Mesendoderm (in vitro differentiated cells): ENCODE results near the gene ATP10A.

Source experiments
- DNase-seq: peaks from one replicate; pipeline ENCODE4 v3.0.0; 2013
- H2AK5ac ChIP-seq: 2 replicates; pipeline ENCODE4 v1.6.1; 2013; ENCODE audit warnings: low read length, inconsistent platforms
- H2BK120ac ChIP-seq: 2 replicates; pipeline ENCODE4 v1.6.1; 2013; ENCODE audit warnings: low read depth, mild to moderate bottlenecking, low read length, moderate library complexity, mixed read lengths
- H2BK15ac ChIP-seq: replicated peaks from 2 replicates; pipeline ENCODE4 v1.6.1; 2013; ENCODE audit warnings: low read depth, mild to moderate bottlenecking, moderate library complexity
- H2BK5ac ChIP-seq: 2 replicates; pipeline ENCODE4 v1.6.1; 2013; ENCODE audit warnings: low read length, inconsistent platforms
- H3K18ac ChIP-seq: 2 replicates; pipeline ENCODE4 v1.6.1; 2013; ENCODE audit warnings: mild to moderate bottlenecking, low read length, mixed read lengths
- H3K23ac ChIP-seq: one replicate; pipeline ENCODE4 v1.6.1; 2013; ENCODE audit warnings: low read length
- H3K27ac ChIP-seq: 2 replicates; pipeline ENCODE4 v1.5.1; 2013; ENCODE audit warnings: low read depth, mild to moderate bottlenecking, inconsistent platforms, low read length, moderate library complexity
- H3K27me3 ChIP-seq: 2 replicates; pipeline ENCODE4 v1.6.1; 2013; ENCODE audit warnings: low read length, control low read depth, mild to moderate bottlenecking, inconsistent platforms; ENCODE audit not compliant: insufficient read depth, poor library complexity
- H3K36me3 ChIP-seq: 2 replicates; pipeline ENCODE4 v1.6.1; 2013; ENCODE audit warnings: low read length, inconsistent platforms; ENCODE audit not compliant: control insufficient read depth, insufficient read depth
- H3K4ac ChIP-seq: one replicate; pipeline ENCODE4 v1.6.1; 2013; ENCODE audit warnings: low read depth, mild to moderate bottlenecking, low read length, moderate library complexity
- H3K4me1 ChIP-seq: 2 replicates; pipeline ENCODE4 v1.6.1; 2013; ENCODE audit warnings: low read depth, low read length, inconsistent platforms; ENCODE audit not compliant: control insufficient read depth
- H3K4me2 ChIP-seq: 2 replicates; pipeline ENCODE4 v1.6.1; 2013; ENCODE audit warnings: low read length
- H3K4me3 ChIP-seq: 2 replicates; pipeline ENCODE4 v1.5.1; 2013; ENCODE audit warnings: mild to moderate bottlenecking, low read length
- H3K56ac ChIP-seq: one replicate; pipeline ENCODE4 v1.6.1; 2013; ENCODE audit warnings: low read length
- H3K79me1 ChIP-seq: 2 replicates; pipeline ENCODE4 v1.6.1; 2013; ENCODE audit warnings: low read length, inconsistent platforms
- H3K79me2 ChIP-seq: 2 replicates; pipeline ENCODE4 v1.6.1; 2013; ENCODE audit warnings: mild to moderate bottlenecking, low read length; ENCODE audit not compliant: control insufficient read depth, insufficient read depth
- H3K9ac ChIP-seq: 2 replicates; pipeline ENCODE4 v1.6.1; 2013; ENCODE audit warnings: low read length, inconsistent platforms
- H4K5ac ChIP-seq: one replicate; pipeline ENCODE4 v1.6.1; 2013; ENCODE audit warnings: low read length
- H4K8ac ChIP-seq: one replicate; pipeline ENCODE4 v1.6.1; 2013; ENCODE audit warnings: low read depth, mild to moderate bottlenecking, control low read depth, low read length, moderate library complexity
- WGBS: extraction: QIAGEN DNeasy Blood & Tissue Kit; methylation state at CpG from one replicate; pipeline ENCODE4 v1.1.7; 2013; ENCODE audit warnings: low lambda C conversion rate, missing lambda C conversion rate; ENCODE audit not compliant: insufficient coverage; ENCODE audit errors: extremely low coverage; 5-methylcytosine and 5-hydroxymethylcytosine counted together

Gene ATP10A

GRCh38 chr15:25807063-25807462 is 56.1 kb downstream of the ATP10A start:
- H3K36me3 ChIP-seq, result no peaks in the 10 kb centered on the region
- H3K79me1 ChIP-seq, result no peaks in the 10 kb centered on the region
- H3K18ac ChIP-seq, result no peak overlapping the region
- DNase-seq, result no peak
- H3K4me3 ChIP-seq, result no peak overlapping the region
- no peak overlapping the region for H3K9ac ChIP-seq
- no peaks in the 10 kb centered on the region for H3K27me3 ChIP-seq
- H4K8ac ChIP-seq, result no peak overlapping the region
- no peak overlapping the region for H3K23ac ChIP-seq
- H4K5ac ChIP-seq, result no peak overlapping the region
- H3K4me2 ChIP-seq, result no peak overlapping the region
- no peak overlapping the region for H3K27ac ChIP-seq
- H3K4me1 ChIP-seq, result peaks cover 7% of the 10 kb centered on the region
- no peak overlapping the region for H3K4ac ChIP-seq
- H3K56ac ChIP-seq, result no peak overlapping the region
- H3K79me2 ChIP-seq, result no peaks in the 10 kb centered on the region
- H2BK15ac ChIP-seq, result no peak overlapping the region
- H2AK5ac ChIP-seq, result no peak overlapping the region
- no peak overlapping the region for H2BK120ac ChIP-seq
- WGBS, result no CpG with 5 or more reads among the region's 6 CpGs
- no peak overlapping the region for H2BK5ac ChIP-seq

DNA sequence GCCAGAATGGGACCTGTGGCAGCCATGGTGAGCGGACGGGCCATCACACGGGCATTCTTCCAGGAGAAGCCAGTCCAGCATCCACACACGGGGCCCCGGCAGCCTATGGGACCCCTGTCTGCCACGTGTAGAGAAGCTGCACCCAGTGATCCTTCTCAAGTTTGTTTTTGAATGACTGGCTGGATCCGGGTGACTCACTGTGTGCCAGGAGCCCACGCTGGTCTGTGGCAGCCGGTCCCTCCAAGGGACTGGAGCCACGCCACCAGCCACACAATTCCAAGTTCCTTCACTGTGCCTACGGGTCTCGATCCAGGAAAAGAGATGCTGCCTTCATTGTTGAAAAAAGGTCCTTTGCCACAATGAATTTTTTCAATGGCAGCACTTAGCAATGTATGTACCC is 58.1 kb downstream of the ATP10A start:
- H3K79me1 ChIP-seq, result no peaks in the 10 kb centered on the region
- WGBS, result no CpG with 5 or more reads among the region's 12 CpGs
- H3K56ac ChIP-seq, result no peak overlapping the region
- no peak overlapping the region for H3K18ac ChIP-seq
- DNase-seq, result no peak
- no peak overlapping the region for H2BK5ac ChIP-seq
- H3K79me2 ChIP-seq, result no peaks in the 10 kb centered on the region
- no peak overlapping the region for H3K4me2 ChIP-seq
- H3K27ac ChIP-seq, result no peak overlapping the region
- H3K9ac ChIP-seq, result no peak overlapping the region
- H4K5ac ChIP-seq, result no peak overlapping the region
- no peaks in the 10 kb centered on the region for H3K36me3 ChIP-seq
- no peak overlapping the region for H2BK120ac ChIP-seq
- H2BK15ac ChIP-seq, result no peak overlapping the region
- no peak overlapping the region for H4K8ac ChIP-seq
- H3K4ac ChIP-seq, result no peak overlapping the region
- no peak overlapping the region for H3K4me3 ChIP-seq
- no peak overlapping the region for H3K23ac ChIP-seq
- H2AK5ac ChIP-seq, result no peak overlapping the region
- no peaks in the 10 kb centered on the region for H3K4me1 ChIP-seq
- no peaks in the 10 kb centered on the region for H3K27me3 ChIP-seq

DNA sequence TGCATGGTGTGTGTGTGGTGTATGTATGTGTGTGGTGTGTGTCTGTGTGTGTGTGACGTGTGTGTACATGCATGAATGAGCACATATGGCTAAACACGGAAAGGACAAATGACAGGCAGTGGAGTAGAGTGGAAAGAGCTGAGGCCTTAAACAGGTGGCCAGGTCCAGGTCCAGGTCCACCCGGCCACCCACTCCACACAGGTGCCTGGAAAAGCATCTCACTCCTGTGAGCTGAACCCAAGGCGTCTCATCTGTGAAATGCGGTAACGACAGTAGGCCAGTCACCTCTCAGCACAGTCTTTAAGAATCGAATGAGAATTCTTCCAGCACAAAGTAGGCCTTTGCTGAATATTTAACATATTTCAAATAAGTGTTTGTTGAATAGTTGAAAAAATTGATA is 58.7 kb downstream of the ATP10A start:
- H2BK15ac ChIP-seq, result no peak overlapping the region
- no peak overlapping the region for H3K4me2 ChIP-seq
- H3K79me1 ChIP-seq, result no peaks in the 10 kb centered on the region
- no peaks in the 10 kb centered on the region for H3K27me3 ChIP-seq
- H4K5ac ChIP-seq, result no peak overlapping the region
- H3K4me3 ChIP-seq, result no peak overlapping the region
- H4K8ac ChIP-seq, result no peak overlapping the region
- no peak overlapping the region for H2BK5ac ChIP-seq
- no CpG with 5 or more reads among the region's 7 CpGs for whole genome bisulfite sequencing
- H3K18ac ChIP-seq, result no peak overlapping the region
- H2BK120ac ChIP-seq, result no peak overlapping the region
- no peak for DNase-seq
- H3K23ac ChIP-seq, result no peak overlapping the region
- no peak overlapping the region for H3K4ac ChIP-seq
- H3K36me3 ChIP-seq, result no peaks in the 10 kb centered on the region
- no peak overlapping the region for H3K9ac ChIP-seq
- no peak overlapping the region for H2AK5ac ChIP-seq
- no peaks in the 10 kb centered on the region for H3K79me2 ChIP-seq
- no peak overlapping the region for H3K56ac ChIP-seq
- H3K27ac ChIP-seq, result no peak overlapping the region
- H3K4me1 ChIP-seq, result no peaks in the 10 kb centered on the region

GRCh38 chr15:25803541-25803940 is 59.6 kb downstream of the ATP10A start:
- Histone ChIP-seq H3K79me1 (no peaks in the 10 kb centered on the region), H3K27ac (no peak overlapping the region)
- no CpG with 5 or more reads among the region's 10 CpGs for WGBS

DNA sequence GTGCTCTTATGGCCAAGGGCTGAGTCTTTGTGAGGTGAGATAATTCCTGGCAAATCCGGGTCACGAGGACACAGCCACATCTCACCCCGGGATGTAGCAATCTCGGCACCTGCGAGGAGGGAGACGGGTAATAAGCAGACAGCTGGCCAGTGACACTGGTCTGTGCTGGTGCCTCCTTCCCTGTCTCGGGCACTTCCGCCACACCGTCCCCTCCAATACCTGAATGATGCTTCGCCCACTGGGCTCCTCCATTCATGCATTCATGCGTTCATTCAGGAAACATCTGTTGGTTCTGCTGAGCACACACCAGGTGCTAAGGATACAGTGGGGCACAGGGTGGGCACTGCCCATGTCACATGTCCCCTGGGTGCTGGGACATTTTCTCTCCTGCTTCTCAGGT is 60.1 kb downstream of the ATP10A start:
- Histone ChIP-seq H3K23ac (no peak overlapping the region), H2AK5ac (no peak overlapping the region), H3K79me1 (no peaks in the 10 kb centered on the region), H3K4me1 (no peaks in the 10 kb centered on the region), H2BK5ac (no peak overlapping the region), H3K56ac (no peak overlapping the region), H4K8ac (no peak overlapping the region), H3K18ac (no peak overlapping the region), H3K4me2 (no peak overlapping the region), H3K4ac (no peak overlapping the region), H4K5ac (no peak overlapping the region), H3K36me3 (no peaks in the 10 kb centered on the region), H3K79me2 (no peaks in the 10 kb centered on the region), H2BK15ac (no peak overlapping the region), H3K27me3 (no peaks in the 10 kb centered on the region), H2BK120ac (no peak overlapping the region), H3K9ac (no peak overlapping the region), H3K4me3 (no peak overlapping the region), H3K27ac (no peak overlapping the region)
- DNase-seq, result no peak
- no CpG with 5 or more reads among the region's 11 CpGs for WGBS

More at GRCh38 chr15:25803541-25803940, 59.6 kb downstream of the ATP10A start:
- H3K4me2 ChIP-seq, result no peak overlapping the region
- no peaks in the 10 kb centered on the region for H3K79me2 ChIP-seq
- no peak for DNase-seq
- H3K18ac ChIP-seq, result no peak overlapping the region
- no peak overlapping the region for H2AK5ac ChIP-seq
- no peak overlapping the region for H3K23ac ChIP-seq
- H2BK15ac ChIP-seq, result no peak overlapping the region
- no peak overlapping the region for H3K4me3 ChIP-seq
- no peak overlapping the region for H4K5ac ChIP-seq
- H2BK120ac ChIP-seq, result no peak overlapping the region
- no peak overlapping the region for H3K9ac ChIP-seq
- H3K56ac ChIP-seq, result no peak overlapping the region
- no peak overlapping the region for H3K4ac ChIP-seq
- no peaks in the 10 kb centered on the region for H3K4me1 ChIP-seq
- no peaks in the 10 kb centered on the region for H3K27me3 ChIP-seq
- H2BK5ac ChIP-seq, result no peak overlapping the region
- H3K36me3 ChIP-seq, result no peaks in the 10 kb centered on the region
- H4K8ac ChIP-seq, result no peak overlapping the region

- no peaks in the 10 kb centered on the region for H3K79me2 ChIP-seq
- H3K27ac ChIP-seq, result no peak overlapping the region
- no peak overlapping the region for H3K4ac ChIP-seq
- no peak overlapping the region for H2AK5ac ChIP-seq
- no peak overlapping the region for H4K5ac ChIP-seq
- H3K79me1 ChIP-seq, result no peaks in the 10 kb centered on the region
- no peak overlapping the region for H4K8ac ChIP-seq
- no peak overlapping the region for H3K18ac ChIP-seq
- H2BK15ac ChIP-seq, result no peak overlapping the region
- H3K36me3 ChIP-seq, result no peaks in the 10 kb centered on the region
- H3K4me1 ChIP-seq, result no peaks in the 10 kb centered on the region
- no peak overlapping the region for H3K4me2 ChIP-seq
- H3K23ac ChIP-seq, result no peak overlapping the region
- H3K27me3 ChIP-seq, result no peaks in the 10 kb centered on the region
- H2BK5ac ChIP-seq, result no peak overlapping the region
- no CpG with 5 or more reads among the region's 16 CpGs for whole genome bisulfite sequencing
- no peak overlapping the region for H3K4me3 ChIP-seq
- H3K56ac ChIP-seq, result no peak overlapping the region
- DNase-seq, result no peak
- H3K9ac ChIP-seq, result no peak overlapping the region
- no peak overlapping the region for H2BK120ac ChIP-seq
Observed at GRCh38 chr15:25802285-25802830, 60.8 kb downstream of the ATP10A start.
